HG03469 (cell line): ENCODE results near the gene TMEM107.

Source experiments
- ATAC-seq: cut with Tn5 transposase; IDR thresholded peaks from one replicate; pipeline ENCODE4 v1.9.1; 2021; ENCODE audit warnings: mild to moderate bottlenecking, moderate library complexity, moderate number of reproducible peaks; ENCODE audit not compliant: unreplicated experiment

TMEM107 gene

DNA sequence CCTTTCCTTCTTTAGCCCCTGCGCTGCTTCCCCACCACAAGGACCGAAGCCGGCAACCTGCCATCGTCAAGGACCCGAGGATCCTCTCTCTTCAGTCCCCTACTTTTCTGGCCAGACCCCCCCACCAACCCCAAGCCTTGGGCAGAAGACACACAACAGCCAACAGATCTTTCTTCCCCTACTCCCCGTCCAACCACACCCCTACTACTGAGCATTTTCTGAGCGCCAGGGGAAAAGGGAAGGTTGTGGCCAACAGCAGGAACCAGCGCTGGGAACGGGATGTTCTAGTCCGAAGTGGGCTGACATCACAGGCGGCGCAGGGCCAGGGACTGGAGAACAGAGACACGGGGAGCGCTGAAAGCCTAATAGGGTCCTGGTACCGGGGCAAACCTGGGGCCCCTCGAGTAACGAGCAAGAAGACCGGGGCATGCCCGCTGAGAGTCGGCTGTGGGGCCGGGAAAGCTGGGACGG, 24.5 kb downstream of the TMEM107 start:
- no peak for ATAC-seq

DNA sequence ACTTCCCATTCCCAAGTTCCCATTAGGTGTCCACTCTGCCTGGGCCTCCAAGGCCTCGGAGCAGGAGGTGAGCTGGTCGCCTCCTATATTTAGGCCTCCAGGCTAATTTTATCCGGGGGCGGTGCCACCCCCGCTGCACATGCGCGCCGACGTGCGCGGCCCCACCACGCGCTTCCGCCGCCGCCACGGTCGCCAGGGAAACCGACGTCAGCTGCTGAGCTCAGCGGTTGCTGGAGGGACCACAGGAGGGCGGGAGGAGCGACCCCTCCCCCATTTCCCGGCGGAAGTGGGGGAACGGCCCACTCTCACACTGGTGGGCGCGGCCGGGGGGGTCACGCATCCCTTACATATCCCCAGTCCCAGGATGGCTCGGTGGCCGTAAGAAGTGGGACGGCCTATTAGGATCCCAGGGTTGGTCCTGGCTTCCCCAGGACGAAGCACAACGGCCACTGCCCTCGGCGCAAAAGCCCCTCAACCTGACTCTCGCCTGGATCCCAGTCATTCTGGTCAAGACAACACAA, 25.0 kb downstream of the TMEM107 start:
- peak; percentile 32 for ATAC-seq

DNA sequence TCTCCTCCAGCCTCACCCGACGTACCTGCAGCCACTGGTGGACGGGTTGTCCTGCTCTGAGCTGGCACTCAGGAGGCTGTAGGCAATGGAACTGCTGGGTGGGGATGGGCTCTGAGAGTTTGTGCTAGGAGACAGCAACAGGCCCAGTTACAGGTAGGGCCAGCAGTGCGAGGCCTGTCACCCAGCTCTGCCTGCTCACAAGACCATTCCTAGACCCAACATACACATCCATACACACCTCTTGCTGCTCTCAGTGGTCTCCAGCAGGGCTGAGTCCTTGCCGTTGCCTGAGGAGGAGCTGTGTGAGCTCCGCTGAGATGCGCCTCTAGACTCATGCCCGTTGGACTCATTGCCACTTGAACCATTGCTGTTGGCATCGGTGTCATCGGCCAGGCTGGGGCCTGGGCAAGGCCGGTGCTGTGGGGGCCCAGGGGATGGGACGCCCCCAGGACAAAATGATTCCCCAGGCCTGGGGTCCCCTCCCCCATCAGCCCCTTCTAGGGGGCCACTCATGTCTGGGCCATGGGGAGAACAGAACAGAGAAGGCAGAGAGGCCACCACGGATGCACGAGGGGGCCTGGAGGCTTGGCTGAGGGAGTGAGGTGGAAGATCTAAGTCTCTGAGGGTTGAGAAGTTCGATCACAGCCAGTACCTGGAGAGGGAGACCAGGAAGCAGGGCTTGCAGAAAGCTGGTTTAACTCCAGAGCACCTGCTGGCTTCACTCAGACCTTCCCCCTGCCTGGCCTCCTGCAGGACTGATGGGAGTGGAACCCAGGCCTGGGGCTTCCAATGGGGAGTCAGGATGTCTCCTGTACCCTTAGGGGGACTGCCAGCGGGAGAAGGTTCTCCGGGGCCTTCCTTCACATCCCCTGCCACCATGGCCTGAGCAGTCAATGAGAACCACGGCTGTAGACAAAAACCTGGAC, 25.7 kb downstream of the TMEM107 start:
- ATAC-seq: no peak

DNA sequence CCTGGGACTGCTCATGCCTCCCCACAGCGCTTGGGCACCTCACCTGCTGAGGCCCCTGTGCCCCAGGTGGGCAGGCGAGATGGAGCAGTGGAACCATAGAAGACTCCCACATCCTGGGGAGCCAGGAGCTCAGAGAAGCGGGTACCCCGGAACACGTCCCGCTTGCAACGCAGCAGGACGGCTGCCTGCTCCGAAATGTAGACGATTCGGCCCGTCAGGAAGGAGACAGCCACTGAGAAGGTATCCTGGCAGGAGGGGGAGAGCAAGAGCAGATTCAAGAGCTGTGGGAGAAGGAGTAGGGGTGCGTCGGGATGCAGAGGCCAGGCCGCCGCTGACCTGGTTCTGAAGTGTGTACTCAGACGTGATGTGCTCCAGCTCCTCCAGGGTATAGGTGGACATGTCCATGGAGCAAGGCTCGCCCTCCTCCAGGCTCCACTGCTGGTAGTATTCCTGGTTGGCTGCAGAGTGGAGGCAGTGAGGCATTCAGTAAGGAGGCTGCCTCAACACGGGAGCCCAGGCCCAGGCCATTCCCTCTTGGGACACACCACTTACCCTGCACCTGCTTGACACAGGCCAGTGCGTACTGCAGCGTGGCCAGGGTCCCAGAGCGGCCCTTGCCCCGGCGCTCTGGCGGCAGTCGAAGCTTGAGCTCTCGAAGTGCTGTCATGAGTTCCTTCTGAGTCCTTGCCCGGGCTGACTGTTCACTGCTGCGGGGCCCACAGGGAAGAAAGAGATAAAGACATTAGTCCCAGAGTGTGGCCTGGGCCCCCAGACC, 26.6 kb downstream of the TMEM107 start:
- ATAC-seq: no peak

DNA sequence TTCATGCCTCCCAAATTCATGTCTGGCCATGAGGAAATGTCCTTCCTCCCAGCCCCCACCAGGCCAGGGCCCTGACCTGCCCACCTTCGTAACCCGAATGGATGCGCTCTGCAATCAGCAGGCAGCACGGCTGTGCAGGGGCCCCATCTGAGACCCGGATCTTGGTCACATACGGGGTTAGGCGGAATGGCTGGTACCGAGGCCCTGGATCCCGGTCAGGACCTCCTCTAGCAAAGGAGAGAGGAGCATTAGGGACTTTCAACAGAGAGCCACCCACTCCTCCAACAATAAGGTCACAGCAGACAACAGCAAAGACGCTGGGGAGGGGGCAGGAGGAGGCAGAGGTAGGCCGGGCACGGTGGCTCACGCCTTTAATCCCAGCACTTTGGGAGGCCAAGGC, 27.6 kb downstream of the TMEM107 start:
- ATAC-seq: no peak

DNA sequence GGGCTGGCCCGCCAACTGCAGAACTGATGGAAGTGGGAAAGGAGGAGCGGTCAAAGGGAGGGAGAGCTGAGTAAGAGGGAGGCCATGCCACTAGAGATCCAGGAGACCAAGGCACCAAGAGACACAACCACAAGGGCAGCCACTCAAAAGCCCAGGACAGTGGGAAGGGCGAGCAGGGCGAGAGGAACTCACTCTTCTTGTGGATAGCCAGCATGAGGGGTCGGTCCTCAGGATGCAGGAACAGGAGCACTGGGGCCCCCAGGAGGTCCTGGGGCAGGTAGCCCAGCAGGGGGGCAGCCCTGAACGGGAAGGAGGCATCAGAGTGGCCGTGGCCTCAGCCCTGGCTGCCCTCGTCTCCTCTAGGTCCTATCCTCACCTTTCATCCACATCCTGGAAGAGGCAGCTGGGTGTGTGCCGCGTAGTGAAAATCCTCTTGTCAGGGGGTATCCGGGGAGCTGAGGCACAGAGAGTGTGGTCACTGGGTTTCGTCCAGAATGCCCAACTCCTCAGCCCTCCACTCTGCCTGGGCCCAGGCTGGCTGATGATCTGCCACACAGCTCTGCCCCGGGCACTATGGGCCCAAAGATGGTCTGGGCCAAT, 28.3 kb downstream of the TMEM107 start:
- ATAC-seq: no peak

DNA sequence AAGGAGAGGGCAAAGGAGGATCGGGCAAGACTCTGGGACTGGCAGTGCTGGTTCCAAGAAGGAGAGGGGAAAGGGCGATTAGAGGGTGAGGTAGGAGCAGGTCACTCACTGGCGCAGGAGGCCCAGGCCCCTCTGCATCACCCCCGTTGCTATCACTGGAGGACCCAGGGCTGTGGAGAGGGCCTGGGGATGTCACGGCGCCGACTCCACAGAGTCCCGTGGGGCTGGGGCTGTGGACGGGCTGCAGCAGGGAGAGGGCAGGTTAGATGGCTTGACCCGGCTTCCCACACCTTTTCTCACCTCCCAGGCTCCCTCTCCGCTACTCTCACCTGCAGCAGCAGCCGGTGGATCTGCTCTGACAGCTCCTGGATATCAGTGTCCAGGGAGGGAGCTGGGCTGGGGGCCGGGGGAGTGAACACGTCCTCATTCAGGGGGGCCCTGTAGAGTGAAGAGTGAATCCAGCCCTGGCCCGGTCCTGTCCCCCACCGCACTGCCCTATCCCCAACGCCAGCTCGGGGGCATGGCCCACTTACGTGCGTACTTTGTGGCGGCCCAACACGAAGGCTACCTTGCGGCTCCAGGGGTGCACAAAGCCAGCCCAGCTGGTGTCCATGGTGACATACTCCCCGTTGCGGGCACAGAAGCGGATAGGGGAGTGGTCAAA, 28.9 kb downstream of the TMEM107 start:
- no peak for ATAC-seq

DNA sequence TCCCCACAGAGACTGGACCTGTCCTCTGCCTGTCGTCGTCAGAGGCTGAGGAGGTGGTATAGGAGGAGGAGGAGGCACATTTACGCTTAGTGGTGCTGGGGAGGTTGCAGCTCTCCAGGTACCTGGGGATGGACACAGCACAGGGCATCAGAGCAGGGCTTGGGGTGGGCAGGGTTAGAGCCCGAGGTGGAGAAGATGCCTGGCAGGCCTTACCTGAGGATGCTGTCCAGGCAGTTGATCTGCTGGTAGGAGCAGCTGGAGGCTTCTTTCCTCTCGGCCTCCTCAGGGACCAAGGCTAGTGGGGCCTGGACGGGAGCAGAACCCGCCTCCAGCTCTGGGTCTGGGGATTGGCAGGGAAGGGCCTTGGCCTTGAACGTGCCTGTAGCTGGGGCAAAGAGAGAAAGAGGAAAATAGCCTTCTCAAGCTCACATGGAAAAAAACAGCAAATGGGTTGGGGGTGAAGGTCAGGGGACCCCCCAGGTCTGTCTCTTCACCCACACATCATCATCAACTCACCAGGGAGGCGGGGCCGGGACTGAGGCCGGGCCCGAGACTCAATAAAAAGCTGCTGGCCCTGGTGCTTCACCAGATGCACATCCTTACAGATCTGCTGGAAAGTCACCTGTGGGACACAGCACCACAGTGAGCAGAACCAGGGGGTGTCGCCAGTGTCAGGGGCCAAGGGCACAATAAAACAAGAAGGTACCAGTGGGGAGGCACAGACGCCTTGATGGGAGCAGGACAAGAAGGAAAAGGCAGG, 29.6 kb downstream of the TMEM107 start:
- ATAC-seq: no peak

DNA sequence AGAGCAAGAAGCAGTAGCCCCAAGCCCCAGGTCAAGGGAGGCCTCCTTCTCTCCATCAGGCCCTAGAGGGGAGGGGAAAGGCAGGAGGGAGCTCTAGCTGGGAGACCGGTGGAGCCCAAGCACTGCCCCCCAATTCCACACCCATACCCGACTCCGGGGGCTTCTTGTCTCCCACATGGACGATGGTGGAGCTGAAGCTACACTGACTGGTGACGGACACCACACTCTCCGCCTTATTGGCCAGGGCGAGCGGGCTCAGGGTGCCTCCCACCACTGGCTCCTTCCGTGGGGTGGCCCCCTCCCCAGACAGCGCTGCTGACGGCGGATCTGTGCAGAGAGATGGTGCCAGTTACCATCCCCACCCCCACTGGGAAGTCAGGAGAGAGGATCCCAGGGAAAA, 30.4 kb downstream of the TMEM107 start:
- ATAC-seq: no peak

DNA sequence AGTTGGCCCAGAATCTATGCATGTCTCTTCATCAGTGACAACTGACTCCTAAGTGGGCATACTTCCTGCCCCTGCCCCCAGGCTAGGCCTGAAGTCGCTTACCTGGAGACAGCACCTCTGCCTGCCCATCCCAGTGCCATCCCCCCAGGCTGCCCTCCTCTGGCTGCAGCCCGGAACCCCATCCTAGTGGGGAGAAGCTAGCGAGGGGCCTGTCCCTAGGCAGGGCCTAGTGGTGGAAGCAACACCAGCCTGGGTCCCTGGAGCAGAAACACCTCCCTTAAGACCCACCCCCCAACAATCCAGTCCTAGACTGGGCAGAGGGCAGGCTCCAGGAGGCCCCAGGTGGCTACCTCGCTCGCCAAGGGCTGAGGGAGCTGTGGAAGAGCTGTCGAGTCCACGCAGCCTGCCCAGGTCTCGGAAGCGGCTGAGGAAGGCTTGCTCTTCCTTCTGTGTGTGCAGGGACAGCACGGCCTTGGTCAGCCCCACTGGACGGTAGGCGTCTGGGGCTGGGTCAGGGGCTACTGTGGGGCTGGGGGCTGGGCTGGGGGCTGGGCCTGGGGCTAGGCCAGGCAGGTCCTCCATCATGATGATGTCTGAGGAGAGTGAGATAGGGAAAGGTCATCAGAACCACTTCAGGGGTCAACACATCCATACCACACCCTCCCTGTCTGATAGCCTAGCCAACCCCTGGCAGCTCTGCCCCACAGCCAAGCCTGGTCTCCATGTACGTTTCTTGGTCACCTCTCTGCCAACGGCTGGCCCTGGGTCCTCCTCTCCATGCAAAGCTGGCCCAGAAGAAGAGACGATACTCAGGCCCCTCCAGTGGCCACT, 31.6 kb downstream of the TMEM107 start:
- no peak for ATAC-seq

DNA sequence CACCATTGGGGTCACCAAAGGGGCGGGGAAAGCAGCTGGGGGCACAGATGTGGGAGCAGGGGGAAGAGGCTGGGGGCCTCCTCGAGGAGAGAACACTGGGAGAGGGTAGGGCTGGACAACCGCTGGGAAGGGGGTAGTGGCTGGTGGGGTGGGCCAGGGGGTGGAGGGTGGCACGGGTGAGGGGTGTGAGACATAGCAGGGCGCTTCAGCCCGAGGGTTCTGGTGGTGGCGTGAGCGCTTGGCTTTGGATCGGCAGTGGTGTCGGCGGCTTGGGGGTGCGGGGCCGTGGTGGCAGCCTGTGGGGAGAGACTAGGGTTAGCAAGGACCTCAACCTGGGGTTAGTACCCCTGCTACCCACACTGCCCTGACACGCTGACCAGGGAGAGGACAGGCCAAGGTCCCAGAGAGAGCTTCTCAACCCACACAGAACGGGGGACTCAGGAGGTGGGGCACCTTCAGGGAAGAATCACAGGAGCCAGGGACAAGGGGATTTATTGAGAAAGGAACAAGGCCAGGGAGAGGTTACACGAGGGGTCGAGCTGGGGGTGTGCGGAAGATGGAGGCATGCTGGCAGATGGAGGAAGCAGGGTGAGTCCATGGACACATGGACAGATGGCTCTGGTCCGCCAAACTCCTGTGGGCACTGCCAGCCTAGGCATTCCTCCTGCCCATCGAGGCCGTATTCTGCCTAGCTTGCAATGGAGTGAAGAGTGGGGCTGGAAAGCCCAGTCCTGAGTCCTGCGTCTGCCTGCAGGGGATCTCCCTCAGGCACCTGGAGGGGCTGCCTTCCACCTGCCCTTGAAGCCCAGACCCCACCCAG, 32.4 kb downstream of the TMEM107 start:
- ATAC-seq: no peak

DNA sequence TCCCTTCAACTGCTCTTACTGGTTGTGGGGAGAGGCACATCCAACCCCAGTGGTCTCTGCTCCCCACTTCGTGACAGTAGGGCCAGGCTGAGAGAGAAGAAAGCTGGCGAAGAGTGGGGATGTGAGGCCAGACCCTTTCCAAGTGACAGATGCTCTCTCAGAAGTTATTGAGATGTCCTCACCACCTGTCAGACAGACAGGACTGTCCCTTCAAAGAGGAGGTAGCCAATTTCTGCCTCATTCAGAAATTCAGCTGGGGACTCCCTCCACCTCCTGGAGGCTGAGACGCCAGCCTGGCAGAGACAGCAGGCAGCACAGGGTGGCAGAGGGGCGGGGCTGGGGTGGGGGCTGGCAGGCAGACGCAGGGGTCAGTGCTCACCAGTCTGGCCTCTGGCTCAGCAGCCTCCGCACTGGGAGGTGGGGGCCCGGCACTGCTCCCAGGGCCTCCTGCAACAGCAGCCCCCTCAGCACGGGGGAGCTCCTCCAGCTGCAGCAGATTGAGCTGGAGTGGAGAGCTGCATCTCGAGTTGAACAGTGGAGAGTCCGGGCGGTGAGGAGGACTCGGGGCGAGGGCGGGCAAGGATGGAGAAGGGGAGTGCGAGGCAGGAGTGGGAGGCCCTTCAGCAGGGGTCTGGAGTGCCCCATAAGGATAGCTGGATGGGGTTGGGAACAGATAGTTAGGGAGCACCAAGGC, 33.1 kb downstream of the TMEM107 start:
- ATAC-seq: no peak

DNA sequence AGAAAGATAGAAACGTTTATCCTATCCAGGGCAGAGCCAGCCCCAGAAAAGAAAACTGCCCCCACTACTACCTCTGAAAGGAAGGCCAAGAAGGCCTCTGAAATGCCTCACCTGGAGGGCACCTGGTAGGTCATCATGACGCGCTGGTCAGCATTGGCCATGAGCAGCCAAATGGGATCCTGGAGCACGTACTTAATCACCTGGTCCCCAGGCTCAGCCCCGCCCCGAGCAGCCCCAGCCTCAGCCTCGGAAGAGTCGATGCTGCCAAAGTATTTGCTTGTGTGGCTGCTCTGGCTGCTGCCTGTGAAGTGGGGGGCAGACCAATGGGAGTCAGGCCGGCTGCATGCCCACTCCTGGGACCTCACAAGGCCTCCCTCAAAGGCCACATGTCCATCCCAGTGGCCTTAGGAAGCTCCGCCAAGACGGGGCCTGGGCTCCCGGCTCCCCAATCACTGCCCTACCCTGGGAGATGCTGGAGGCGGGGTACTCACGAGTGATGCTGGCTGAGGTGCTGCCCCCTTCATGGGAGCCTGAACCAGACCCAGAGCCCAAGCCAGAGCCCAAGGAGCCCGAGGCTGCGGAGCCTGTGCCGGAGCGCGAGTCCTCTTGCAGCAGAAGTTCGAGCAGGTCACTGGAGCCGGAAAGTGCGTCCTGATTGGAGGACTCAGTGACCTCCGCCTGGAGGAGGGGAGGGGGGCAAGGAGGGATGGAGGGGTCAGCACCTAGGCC, 33.9 kb downstream of the TMEM107 start:
- no peak for ATAC-seq

DNA sequence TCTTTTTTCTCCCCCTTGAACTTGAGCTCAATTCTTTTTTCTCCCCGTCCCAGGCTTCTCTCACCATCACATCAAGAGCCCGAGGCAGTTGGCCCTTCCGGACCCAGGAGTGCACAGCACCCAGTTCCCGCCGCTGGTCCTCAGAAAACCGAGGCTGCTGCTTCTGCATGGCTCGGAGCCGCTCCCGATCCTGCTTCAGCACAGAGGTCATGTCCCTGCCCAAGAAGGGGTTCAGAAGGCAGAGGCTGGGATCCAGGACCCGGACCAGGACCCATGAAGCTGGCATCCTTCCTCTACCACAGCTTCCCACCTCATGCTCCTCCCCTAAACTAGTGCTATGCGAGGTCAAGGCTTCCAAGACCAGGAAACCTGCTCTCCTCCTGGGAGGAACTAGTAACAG, 34.4 kb downstream of the TMEM107 start:
- ATAC-seq: no peak

DNA sequence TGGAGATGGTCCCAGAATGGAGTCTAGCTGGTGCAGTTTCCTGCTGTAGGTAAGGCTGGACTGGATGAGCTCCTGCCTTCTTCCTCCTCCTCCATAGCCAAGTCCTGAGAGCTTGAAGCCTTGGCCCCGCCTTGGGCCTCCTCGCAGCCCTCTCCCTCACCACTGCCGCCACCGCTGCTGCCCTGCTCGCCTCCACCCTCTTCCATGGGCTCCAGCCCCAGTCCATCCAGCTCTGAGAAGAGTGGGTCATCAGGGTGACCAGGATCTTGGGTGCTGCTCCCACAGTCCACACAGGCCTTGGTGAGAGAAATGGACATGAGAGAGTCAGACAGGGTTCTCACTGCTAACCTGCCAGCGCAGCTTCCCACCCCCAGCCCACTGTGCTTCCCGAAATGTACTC, 35.1 kb downstream of the TMEM107 start:
- ATAC-seq: no peak

DNA sequence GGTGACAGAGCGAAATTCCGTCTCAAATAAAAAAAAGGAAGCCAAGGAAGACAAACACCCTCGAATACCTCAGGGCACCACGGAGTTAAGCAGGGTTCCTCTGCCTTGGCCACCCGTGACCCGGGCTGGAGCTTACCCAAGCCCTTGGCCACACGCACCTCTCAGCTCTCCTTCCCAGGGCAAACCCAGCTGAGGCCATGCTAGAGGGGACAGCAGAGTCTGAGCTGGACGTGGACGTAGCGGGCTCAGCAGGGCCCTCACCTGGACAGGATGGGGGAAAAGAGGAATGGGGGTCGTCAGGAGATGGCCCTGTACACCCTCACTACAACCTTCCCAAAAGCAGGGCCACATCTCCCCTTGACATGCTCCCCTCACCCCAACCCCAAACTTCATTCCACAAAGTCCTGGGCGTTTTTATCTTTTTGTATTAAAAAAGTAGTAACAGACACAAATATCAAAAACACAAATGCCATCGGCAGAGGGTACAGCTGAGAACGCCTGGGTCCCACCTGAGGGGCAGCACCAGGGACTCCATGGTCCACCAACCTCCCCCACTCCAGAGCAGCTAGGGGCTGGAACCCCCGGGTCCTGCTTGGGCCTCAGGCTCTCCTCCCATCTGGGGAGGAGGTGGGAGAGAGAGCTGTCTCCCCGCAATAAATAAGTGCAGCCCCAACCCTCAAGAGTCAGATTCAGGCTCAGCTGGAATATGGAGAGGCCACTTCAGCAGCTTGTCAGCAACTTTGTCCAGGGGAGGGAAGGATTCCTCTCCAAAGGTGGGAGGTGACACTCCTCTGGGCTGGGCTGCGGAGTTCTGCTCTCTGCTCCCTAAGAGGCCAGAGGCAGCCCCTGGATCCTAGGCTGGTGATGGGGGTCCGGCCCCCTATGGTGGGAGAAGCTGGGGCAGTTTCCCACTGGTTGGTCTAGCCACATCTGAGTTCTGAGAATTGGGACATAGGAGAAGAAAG, 35.8 kb downstream of the TMEM107 start:
- no peak for ATAC-seq
